ENCODE measurements around the gene SLC25A6.
"Not testable (repeated sequence)": the region's sequence is repeated elsewhere in the genome, so short reads cannot be mapped to it uniquely, and the experiment has no call there.

SLC25A6 gene

DNA sequence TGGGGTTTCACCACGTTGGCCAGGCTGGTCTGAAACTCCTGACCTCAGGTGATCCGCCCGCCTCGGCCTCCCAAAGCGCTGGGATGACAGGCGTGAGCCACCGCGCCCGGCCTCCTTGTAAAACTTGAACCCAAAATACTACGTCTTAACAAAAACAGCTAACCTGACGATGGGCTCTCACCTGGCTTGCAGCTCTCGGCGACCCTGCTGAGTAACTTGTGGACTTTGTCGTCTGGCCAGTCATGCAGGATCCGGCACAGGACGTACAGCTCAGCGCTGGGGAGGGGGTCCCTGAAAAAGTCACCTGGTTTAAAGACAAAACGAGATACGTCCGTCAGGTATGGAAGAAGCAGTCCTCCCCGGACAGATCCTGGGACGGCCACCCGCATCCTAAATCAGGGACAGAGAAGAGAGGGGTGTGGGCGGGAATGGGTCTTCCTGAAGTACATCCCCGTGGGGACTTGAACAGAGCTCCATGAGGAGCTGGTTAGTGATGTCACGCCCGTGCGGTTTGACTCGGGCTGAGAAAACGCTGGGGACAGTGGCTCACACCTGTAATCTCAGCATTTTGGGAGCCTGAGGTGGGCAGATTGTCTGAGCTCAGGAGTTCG lies 20.7 kb upstream of the SLC25A6 start:
- H3K4me1 ChIP-seq (ENCODE audit: insufficient read depth, low read length, severe bottlenecking), result no peaks in the 10 kb centered on the region
- H3K79me2 ChIP-seq (ENCODE audit: insufficient read depth, low read length), result no peaks in the 10 kb centered on the region
- no peak for TF ChIP-seq EZH2 (IDR thresholded peaks at IDR 0.05; ENCODE audit: borderline replicate concordance, low read length)
- TF ChIP-seq, protein P1, sequence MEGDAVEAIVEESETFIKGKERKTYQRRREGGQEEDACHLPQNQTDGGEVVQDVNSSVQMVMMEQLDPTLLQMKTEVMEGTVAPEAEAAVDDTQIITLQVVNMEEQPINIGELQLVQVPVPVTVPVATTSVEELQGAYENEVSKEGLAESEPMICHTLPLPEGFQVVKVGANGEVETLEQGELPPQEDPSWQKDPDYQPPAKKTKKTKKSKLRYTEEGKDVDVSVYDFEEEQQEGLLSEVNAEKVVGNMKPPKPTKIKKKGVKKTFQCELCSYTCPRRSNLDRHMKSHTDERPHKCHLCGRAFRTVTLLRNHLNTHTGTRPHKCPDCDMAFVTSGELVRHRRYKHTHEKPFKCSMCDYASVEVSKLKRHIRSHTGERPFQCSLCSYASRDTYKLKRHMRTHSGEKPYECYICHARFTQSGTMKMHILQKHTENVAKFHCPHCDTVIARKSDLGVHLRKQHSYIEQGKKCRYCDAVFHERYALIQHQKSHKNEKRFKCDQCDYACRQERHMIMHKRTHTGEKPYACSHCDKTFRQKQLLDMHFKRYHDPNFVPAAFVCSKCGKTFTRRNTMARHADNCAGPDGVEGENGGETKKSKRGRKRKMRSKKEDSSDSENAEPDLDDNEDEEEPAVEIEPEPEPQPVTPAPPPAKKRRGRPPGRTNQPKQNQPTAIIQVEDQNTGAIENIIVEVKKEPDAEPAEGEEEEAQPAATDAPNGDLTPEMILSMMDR (IDR thresholded peaks at IDR 0.05; ENCODE audit: low read length), result no peak
- no peaks in the 10 kb centered on the region for H3K9me2 ChIP-seq (ENCODE audit: low read depth, low read length)
- no peak overlapping the region for H3K4me3 ChIP-seq (ENCODE audit: low read depth, low read length, poor library complexity, severe bottlenecking)
- no peak overlapping the region for H2AFZ ChIP-seq (ENCODE audit: low read length)
- H3K27ac ChIP-seq (ENCODE audit: low read depth, low read length, poor library complexity, severe bottlenecking), result no peak overlapping the region
- H3F3A ChIP-seq (ENCODE audit: insufficient read depth, low read length), result no peaks in the 10 kb centered on the region
- H3K36me3 ChIP-seq (ENCODE audit: insufficient read depth, low read length), result peaks cover 59% of the 10 kb centered on the region
- H3K4me2 ChIP-seq (ENCODE audit: low read length), result no peak overlapping the region
- H4K20me1 ChIP-seq (ENCODE audit: insufficient read depth, low read length), result no peaks in the 10 kb centered on the region
- no peaks in the 10 kb centered on the region for H3K27me3 ChIP-seq (ENCODE audit: insufficient read depth, low read length)
- no peak overlapping the region for H3K9ac ChIP-seq (ENCODE audit: low read length)
- H3K9me3 ChIP-seq (ENCODE audit: low read length), result no peaks in the 10 kb centered on the region

DNA sequence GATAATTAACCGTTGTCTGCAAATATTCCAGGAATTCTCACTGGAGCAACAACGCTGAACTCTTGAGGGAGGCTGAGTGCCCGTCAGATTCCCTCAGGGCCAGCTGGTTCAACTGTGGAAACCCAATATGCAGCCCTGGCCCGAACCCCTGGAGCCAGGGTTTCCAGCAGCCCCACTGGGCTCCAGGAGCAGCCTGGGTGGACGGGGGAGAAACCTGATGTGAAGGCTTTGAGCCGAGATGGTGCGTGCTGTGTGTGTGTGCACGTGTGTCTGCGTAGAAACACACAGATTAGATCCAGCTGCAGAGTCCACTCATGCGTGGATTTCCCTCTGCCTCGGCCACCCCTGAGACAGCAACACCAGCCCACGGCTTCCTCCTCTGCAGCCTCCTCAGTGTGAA lies 19.4 kb upstream of the SLC25A6 start:
- TF ChIP-seq, protein P1 (IDR thresholded peaks at IDR 0.05; ENCODE audit: low read length), result no peak
- Histone ChIP-seq H3K4me1 (ENCODE audit: insufficient read depth, low read length, severe bottlenecking) (no peaks in the 10 kb centered on the region), H3K9me3 (ENCODE audit: low read length) (no peaks in the 10 kb centered on the region), H3K27ac (ENCODE audit: low read depth, low read length, poor library complexity, severe bottlenecking) (no peak overlapping the region), H3K4me3 (ENCODE audit: low read depth, low read length, poor library complexity, severe bottlenecking) (no peak overlapping the region), H4K20me1 (ENCODE audit: insufficient read depth, low read length) (no peaks in the 10 kb centered on the region), H3K36me3 (ENCODE audit: insufficient read depth, low read length) (peaks cover 59% of the 10 kb centered on the region), H3F3A (ENCODE audit: insufficient read depth, low read length) (no peaks in the 10 kb centered on the region), H3K27me3 (ENCODE audit: insufficient read depth, low read length) (no peaks in the 10 kb centered on the region), H3K9me2 (ENCODE audit: low read depth, low read length) (no peaks in the 10 kb centered on the region), H3K79me2 (ENCODE audit: insufficient read depth, low read length) (no peaks in the 10 kb centered on the region), H2AFZ (ENCODE audit: low read length) (no peak overlapping the region), H3K4me2 (ENCODE audit: low read length) (no peak overlapping the region), H3K9ac (ENCODE audit: low read length) (no peak overlapping the region)

GRCh38 chrX:1407035-1407434 lies 15.1 kb upstream of the SLC25A6 start:
- H2AFZ ChIP-seq (ENCODE audit: low read length), result no peak overlapping the region
- TF ChIP-seq, protein P1 (IDR thresholded peaks at IDR 0.05; ENCODE audit: low read length), result no peak
- TF ChIP-seq EZH2 (IDR thresholded peaks at IDR 0.05; ENCODE audit: borderline replicate concordance, low read length), result no peak
- no peaks in the 10 kb centered on the region for H3K9me3 ChIP-seq (ENCODE audit: low read length)
- no peaks in the 10 kb centered on the region for H4K20me1 ChIP-seq (ENCODE audit: insufficient read depth, low read length)
- no peaks in the 10 kb centered on the region for H3K9me2 ChIP-seq (ENCODE audit: low read depth, low read length)
- H3K79me2 ChIP-seq (ENCODE audit: insufficient read depth, low read length), result no peaks in the 10 kb centered on the region
- H3K27me3 ChIP-seq (ENCODE audit: insufficient read depth, low read length), result no peaks in the 10 kb centered on the region
- H3K27ac ChIP-seq (ENCODE audit: low read depth, low read length, poor library complexity, severe bottlenecking), result no peak overlapping the region
- no peaks in the 10 kb centered on the region for H3F3A ChIP-seq (ENCODE audit: insufficient read depth, low read length)
- H3K4me1 ChIP-seq (ENCODE audit: insufficient read depth, low read length, severe bottlenecking), result no peaks in the 10 kb centered on the region
- no peak overlapping the region for H3K4me2 ChIP-seq (ENCODE audit: low read length)
- H3K4me3 ChIP-seq (ENCODE audit: low read depth, low read length, poor library complexity, severe bottlenecking), result no peak overlapping the region
- peaks cover 69% of the 10 kb centered on the region for H3K36me3 ChIP-seq (ENCODE audit: insufficient read depth, low read length)
- no peak overlapping the region for H3K9ac ChIP-seq (ENCODE audit: low read length)

DNA sequence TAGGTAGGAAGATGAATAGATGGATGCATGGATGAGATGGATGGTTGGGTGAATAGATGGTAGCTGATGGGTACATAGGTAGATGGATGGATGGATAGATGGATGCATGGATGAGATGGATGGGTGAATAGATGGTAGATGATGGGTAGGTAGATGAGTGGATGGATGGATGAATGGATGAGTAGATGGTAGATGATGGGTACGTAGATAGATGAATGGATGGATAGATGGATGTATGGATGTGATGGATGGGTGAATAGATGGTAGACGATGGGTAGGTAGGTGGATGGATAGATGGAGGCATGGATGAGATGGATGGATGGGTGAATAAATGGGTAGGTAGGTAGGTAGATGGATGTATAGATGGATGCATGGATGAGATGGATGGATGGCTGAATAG lies 13.9 kb upstream of the SLC25A6 start:
- H3K79me2 ChIP-seq (ENCODE audit: insufficient read depth, low read length); H3K9me2 ChIP-seq (ENCODE audit: low read depth, low read length); H3K4me3 ChIP-seq (ENCODE audit: low read depth, low read length, poor library complexity, severe bottlenecking); H3K4me2 ChIP-seq (ENCODE audit: low read length); H3F3A ChIP-seq (ENCODE audit: insufficient read depth, low read length); H3K27me3 ChIP-seq (ENCODE audit: insufficient read depth, low read length); H4K20me1 ChIP-seq (ENCODE audit: insufficient read depth, low read length); H3K27ac ChIP-seq (ENCODE audit: low read depth, low read length, poor library complexity, severe bottlenecking); H3K9ac ChIP-seq (ENCODE audit: low read length); H2AFZ ChIP-seq (ENCODE audit: low read length); H3K4me1 ChIP-seq (ENCODE audit: insufficient read depth, low read length, severe bottlenecking); H3K9me3 ChIP-seq (ENCODE audit: low read length): not testable (repeated sequence)
- H3K36me3 ChIP-seq (ENCODE audit: insufficient read depth, low read length), result peaks cover 71% of the 10 kb centered on the region

DNA sequence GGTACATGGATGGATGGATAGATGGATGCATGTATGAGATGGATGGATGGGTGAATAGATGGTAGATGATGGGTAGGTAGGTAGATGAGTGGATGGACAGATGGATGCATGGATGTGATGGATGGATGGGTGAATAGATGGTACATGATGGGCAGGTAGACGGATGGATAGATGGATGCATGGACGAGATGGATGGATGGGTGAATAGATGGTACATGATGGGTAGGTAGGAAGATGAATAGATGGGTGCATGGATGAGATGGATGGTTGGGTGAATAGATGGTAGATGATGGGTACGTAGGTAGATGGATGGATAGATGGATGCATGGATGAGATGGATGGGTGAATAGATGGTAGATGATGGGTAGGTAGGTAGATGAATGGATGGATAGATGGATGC lies 12.0 kb upstream of the SLC25A6 start:
- not testable (repeated sequence) for H3K27me3 ChIP-seq (ENCODE audit: insufficient read depth, low read length); H2AFZ ChIP-seq (ENCODE audit: low read length); H3K4me3 ChIP-seq (ENCODE audit: low read depth, low read length, poor library complexity, severe bottlenecking); H3K4me2 ChIP-seq (ENCODE audit: low read length); H3K9me2 ChIP-seq (ENCODE audit: low read depth, low read length); H3K9me3 ChIP-seq (ENCODE audit: low read length); H3F3A ChIP-seq (ENCODE audit: insufficient read depth, low read length); H3K27ac ChIP-seq (ENCODE audit: low read depth, low read length, poor library complexity, severe bottlenecking); H4K20me1 ChIP-seq (ENCODE audit: insufficient read depth, low read length); H3K9ac ChIP-seq (ENCODE audit: low read length); H3K79me2 ChIP-seq (ENCODE audit: insufficient read depth, low read length); H3K4me1 ChIP-seq (ENCODE audit: insufficient read depth, low read length, severe bottlenecking)
- H3K36me3 ChIP-seq (ENCODE audit: insufficient read depth, low read length), result peaks cover 88% of the 10 kb centered on the region

All from OCI-LY1 (cell line).